Bladder microvascular endothelial cell (primary cell): ENCODE results near the gene THAP12. TPM values are rescaled to one million over a fixed set of nuclear protein-coding genes. Genes with fewer than 3 reads are reported as not detected.

ENCODE experiments used
- total RNA-seq: library from RNA; depleted of rRNA; stranded (reverse); fragments of >200 nt; gene quantifications from 2 replicates; pipeline ENCODE4 v1.2.3, GENCODE V29; 2014

Gene THAP12, protein sequence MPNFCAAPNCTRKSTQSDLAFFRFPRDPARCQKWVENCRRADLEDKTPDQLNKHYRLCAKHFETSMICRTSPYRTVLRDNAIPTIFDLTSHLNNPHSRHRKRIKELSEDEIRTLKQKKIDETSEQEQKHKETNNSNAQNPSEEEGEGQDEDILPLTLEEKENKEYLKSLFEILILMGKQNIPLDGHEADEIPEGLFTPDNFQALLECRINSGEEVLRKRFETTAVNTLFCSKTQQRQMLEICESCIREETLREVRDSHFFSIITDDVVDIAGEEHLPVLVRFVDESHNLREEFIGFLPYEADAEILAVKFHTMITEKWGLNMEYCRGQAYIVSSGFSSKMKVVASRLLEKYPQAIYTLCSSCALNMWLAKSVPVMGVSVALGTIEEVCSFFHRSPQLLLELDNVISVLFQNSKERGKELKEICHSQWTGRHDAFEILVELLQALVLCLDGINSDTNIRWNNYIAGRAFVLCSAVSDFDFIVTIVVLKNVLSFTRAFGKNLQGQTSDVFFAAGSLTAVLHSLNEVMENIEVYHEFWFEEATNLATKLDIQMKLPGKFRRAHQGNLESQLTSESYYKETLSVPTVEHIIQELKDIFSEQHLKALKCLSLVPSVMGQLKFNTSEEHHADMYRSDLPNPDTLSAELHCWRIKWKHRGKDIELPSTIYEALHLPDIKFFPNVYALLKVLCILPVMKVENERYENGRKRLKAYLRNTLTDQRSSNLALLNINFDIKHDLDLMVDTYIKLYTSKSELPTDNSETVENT
- total RNA-seq, result 28.2 and 36.3 TPM in 2 replicates

GRCh38 chr11:76380977-76381719, at the start of gene THAP12, which contains the start of gene GVQW3:
Gene THAP12, minus strand, starts transcription at chr11:76381132. Its CDS starts 296 bp downstream, at chr11:76380836.
Gene GVQW3, plus strand, starts transcription at chr11:76381323. Its CDS starts 506 bp downstream, at chr11:76381829.

Other genes starting within 250 kb of the THAP12 start
- 0.31 TPM in 1 of 2 replicates, not detected in the other for gene WNT11, start 174.6 kb downstream of the THAP12 start, total RNA-seq
- gene GVQW3, start 191 bp upstream of the THAP12 start, total RNA-seq, result 0.32 and 0.57 TPM in 2 replicates
- 5.8 and 15.4 TPM in 2 replicates for gene EMSY, start 63.9 kb upstream of the THAP12 start, total RNA-seq